ENCODE measurements around the gene NUDT15. TPM values are rescaled to one million over a fixed set of nuclear protein-coding genes. Genes with fewer than 3 reads are reported as not detected.

NUDT15 gene
- total RNA-seq, 1 experiment from 2014 or later = 41.3 TPM

DNA sequence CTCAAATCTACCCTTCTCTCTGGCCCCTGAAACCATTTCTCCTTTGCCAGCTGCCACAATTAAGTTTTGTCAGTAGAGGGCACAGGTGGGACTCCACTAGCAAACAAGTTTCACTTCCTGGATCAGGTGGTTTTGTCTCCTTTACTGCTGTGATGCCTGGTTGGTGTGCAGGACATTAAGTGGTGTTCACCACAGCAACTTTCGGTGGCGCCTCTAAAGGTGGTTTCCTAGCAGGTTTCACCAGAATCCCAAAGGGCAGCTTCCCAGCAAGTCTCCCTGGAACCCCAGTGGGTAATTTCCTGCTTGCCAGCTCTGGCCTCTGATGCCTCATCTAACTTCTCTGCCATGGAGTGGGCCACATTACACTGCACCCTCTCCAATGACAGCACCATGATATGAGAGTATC is 40.7 kb downstream of the NUDT15 start:
- DNase-seq (ENCODE audit: low read depth, low spot score) = peak; percentile 37
- in situ Hi-C loops (cut with HindIII; ENCODE audit: low pct_unique_long_range_greater_than_20kb, low sequenced_read_pairs) = no loop called here

DNA sequence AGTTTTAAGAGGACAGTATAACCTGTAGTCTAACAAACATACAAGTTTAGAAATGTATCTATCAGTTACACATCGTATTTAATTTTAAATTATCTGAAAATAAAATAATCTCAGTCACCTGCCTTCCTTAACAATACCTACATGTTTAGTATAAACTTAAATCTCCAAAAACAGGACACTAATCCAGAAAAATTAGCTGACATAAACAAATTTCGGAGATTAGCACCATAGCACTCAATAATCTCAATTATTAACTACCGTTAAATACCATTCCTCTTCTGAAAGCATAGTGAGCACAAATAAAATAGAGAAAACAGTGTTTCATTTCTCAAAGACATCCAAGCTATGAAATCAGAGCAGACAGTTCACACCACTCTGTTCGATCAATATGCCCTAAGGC is 44.2 kb downstream of the NUDT15 start:
- DNase-seq (ENCODE audit: low read depth, low spot score) = no peak
- in situ Hi-C loops (cut with HindIII; ENCODE audit: low pct_unique_long_range_greater_than_20kb, low sequenced_read_pairs) = no loop called here

DNA sequence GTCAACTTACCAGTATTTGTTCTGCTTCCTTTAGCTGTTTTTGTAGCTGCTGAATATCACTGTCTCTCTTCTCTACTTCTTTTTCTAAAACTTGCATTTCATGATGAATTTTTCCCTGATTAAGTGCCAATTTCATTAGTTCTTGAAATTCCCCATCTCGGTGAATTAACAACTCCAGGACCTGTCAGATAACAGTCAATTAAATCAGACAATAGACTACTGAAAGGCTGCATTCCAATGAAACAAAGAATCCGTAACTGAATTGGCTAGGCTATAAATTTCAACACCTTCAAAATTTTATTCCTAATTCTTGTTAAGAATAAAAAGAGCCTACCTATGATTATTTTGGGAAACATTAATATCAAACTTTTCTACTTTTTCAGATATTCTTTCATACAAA is 48.7 kb downstream of the NUDT15 start:
- in situ Hi-C loops (cut with HindIII; ENCODE audit: low pct_unique_long_range_greater_than_20kb, low sequenced_read_pairs) = no loop called here
- DNase-seq (ENCODE audit: low read depth, low spot score) = no peak

DNA sequence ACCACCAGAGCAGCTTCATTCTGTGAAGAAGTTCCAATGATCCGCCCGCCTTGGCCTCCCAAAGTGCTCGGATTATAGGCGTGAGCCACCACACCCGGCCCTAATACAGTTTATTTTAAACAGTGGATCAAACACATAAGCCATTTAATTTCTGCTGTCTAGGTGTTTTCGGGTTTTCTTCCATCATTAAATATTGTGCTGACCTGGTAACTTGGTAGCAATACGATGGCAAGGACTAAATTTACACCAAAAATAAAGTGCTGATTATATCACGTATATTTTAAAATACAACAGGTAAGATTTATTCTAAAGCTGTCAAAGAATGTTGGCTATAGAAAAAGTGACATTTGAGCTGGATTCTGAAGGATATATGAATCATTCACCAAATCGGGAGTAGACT is 56.1 kb downstream of the NUDT15 start:
- no peak for DNase-seq (ENCODE audit: low read depth, low spot score)
- in situ Hi-C loops (cut with HindIII; ENCODE audit: low pct_unique_long_range_greater_than_20kb, low sequenced_read_pairs) = no loop called here

DNA sequence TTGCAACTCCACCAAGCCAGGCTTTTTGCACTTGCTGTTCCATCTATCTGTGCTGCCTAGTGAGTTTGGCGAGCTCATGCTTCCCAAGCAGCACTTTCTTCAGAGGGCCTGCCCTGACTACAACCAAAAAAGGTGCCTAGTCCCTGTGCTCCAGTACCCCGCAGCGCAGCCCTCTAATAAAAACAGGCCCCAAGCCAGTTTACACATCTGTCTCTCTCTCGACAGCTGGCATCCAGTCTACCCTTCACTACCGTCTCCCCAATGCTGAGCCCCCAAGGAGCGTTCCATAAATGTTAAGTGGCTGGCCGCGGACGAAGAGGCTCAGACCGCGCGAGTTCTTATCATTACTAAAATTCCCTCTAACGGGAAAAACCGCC is 56.9 kb downstream of the NUDT15 start:
- in situ Hi-C loops (cut with HindIII; ENCODE audit: low pct_unique_long_range_greater_than_20kb, low sequenced_read_pairs) = no loop called here

DNA sequence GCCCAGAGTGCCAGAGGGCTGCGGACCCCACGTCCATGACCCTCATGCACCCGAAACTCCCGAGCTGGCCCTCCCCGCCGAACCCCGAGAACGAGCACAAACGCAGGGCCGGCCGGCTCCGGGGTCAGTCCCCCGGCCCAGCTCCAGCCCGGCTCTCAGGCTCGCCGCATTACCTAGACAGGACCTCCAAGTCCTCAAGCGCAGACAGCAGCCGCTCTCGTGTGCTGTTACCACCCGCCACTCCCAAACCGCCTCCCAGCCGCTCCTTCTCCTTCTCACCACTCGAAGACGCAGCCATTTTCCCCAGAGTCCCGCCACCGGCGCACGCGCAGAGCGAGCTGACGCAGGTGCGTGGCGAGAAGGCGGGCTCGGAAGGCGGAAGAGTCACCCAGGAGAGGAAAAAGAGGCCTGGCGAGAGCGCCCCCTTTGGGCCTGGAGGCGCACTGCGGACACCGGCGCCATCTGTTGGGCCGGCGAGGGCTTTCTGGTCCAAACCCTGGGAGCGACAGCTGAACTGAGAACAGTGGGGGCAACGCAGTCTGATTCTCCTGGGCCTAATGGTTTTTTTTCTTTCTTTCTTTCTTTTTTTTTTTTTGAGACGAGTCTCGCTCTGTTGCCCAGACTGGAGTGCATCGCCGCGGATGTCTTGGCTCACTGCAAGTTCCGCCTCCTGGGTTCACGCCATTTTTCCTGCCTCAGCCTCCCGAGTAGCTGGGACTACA is 57.4 kb downstream of the NUDT15 start, which contains the start of gene MED4:
MED4 (minus strand) TSS at position 324 of the 722 bp plus-strand sequence; CDS start at position 298, 26 bp downstream.
- DNase-seq (ENCODE audit: low read depth, low spot score) = peak; percentile 94
- in situ Hi-C loops (cut with HindIII; ENCODE audit: low pct_unique_long_range_greater_than_20kb, low sequenced_read_pairs) = no loop called here

More for the DNA sequence above, 56.9 kb downstream of the NUDT15 start:
- no peak for DNase-seq (ENCODE audit: low read depth, low spot score)

DNA sequence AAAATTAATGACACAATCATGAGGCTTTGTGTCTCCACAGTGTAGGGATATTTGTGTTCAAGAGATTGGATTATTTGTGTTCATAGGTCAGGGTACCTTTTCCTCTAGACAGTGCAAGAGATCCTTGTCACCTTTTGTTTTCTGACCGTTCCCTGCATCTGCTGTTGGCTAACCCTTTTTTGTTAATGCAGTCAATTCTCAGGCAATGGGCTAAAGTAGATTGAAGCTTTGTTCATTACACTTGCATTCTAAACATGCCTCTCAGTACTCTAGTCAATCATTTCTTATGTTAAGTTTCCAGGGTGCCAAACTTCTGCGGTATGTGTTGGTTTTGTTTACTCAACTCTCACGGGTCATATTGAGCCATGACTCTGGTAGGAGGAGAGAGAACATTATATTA is 59.1 kb downstream of the NUDT15 start:
- in situ Hi-C loops (cut with HindIII; ENCODE audit: low pct_unique_long_range_greater_than_20kb, low sequenced_read_pairs) = no loop called here
- DNase-seq (ENCODE audit: low read depth, low spot score) = no peak

Other genes starting within 250 kb of the NUDT15 start
- 43.8 and 50.9 TPM in 2 replicates for gene SUCLA2, start 36.5 kb upstream of the NUDT15 start, total RNA-seq (2014; rRNA removed; shearing (Covaris generic))
- gene MED4, start 57.4 kb downstream of the NUDT15 start, total RNA-seq (2014; rRNA removed; shearing (Covaris generic)) = 30.6 and 35.2 TPM in 2 replicates
- 302 and 309 TPM in 2 replicates for gene ITM2B, start 195.5 kb downstream of the NUDT15 start, total RNA-seq (2014; rRNA removed; shearing (Covaris generic))